ENCODE data around the gene COX15. TPM values are rescaled to one million over a fixed set of nuclear protein-coding genes. Genes with fewer than 3 reads are reported as not detected.

The COX15 gene
- total and polyA plus RNA-seq, 2 of the 8 experiments (the other 6 are each of a cell fraction or from before 2014, with no cell fraction given): 17.5 to 36.6 TPM

GRCh38 chr10:99775850-99776249, 43.9 kb upstream of the COX15 start (continued):
- no peak for TF ChIP-seq CHD7 (IDR thresholded peaks at IDR 0.05; ENCODE audit: insufficient replicate concordance, low read length)
- no peak for TF ChIP-seq ASH2L (IDR thresholded peaks at IDR 0.05; ENCODE audit: low read length)
